H9 (cell line): Measurements from ENCODE around the gene RPL37. TPM values are rescaled to one million over a fixed set of nuclear protein-coding genes. Genes with fewer than 3 reads are reported as not detected.
"Not testable (repeated sequence)": the region's sequence is repeated elsewhere in the genome, so short reads cannot be mapped to it uniquely, and the experiment has no call there.

Experiments used
- DNase-seq: peaks from one replicate; pipeline ENCODE4 v3.0.0-alpha.2; 2017
- H2AFZ ChIP-seq: one replicate; pipeline ENCODE4 v1.6.1; 2013; ENCODE audit warnings: mild to moderate bottlenecking, low read length, control low read depth, moderate library complexity
- H2AK5ac ChIP-seq: 2 replicates; pipeline ENCODE4 v1.6.1; 2013; ENCODE audit warnings: low read length, control low read depth, mixed read lengths; ENCODE audit not compliant: insufficient read length
- H2BK120ac ChIP-seq: one replicate; pipeline ENCODE4 v1.6.1; 2013; ENCODE audit warnings: low read depth, mild to moderate bottlenecking, low read length, control low read depth, inconsistent platforms; ENCODE audit not compliant: poor library complexity, severe bottlenecking
- H2BK12ac ChIP-seq: 2 replicates; pipeline ENCODE4 v1.6.1; 2013; ENCODE audit warnings: low read length, control low read depth, mixed read lengths, low read depth; ENCODE audit not compliant: insufficient read length
- H2BK15ac ChIP-seq: 2 replicates; pipeline ENCODE4 v1.6.1; 2013; ENCODE audit warnings: low read depth, low read length, control low read depth
- H2BK20ac ChIP-seq: one replicate; pipeline ENCODE4 v1.6.1; 2013; ENCODE audit warnings: low read depth, mild to moderate bottlenecking, low read length, control low read depth, inconsistent platforms; ENCODE audit not compliant: poor library complexity, severe bottlenecking
- H2BK5ac ChIP-seq: 2 replicates; pipeline ENCODE4 v1.6.1; 2013; ENCODE audit warnings: low read length, control low read depth, mixed read lengths; ENCODE audit not compliant: insufficient read length
- H3K14ac ChIP-seq: 2 replicates; pipeline ENCODE4 v1.6.1; 2013; ENCODE audit warnings: low read length, control low read depth; ENCODE audit not compliant: insufficient read depth
- H3K18ac ChIP-seq: 2 replicates; pipeline ENCODE4 v1.6.1; 2013; ENCODE audit warnings: low read depth, mild to moderate bottlenecking, mixed read lengths, low read length, control low read depth; ENCODE audit not compliant: insufficient read length
- H3K23ac ChIP-seq: 2 replicates; pipeline ENCODE4 v1.6.1; 2013; ENCODE audit warnings: low read length, control low read depth, mixed read lengths, low read depth; ENCODE audit not compliant: insufficient read length
- H3K23me2 ChIP-seq: 2 replicates; pipeline ENCODE4 v1.6.1; 2013; ENCODE audit warnings: low read depth, mild to moderate bottlenecking, mixed read lengths, low read length, control low read depth; ENCODE audit not compliant: insufficient read length, poor library complexity, severe bottlenecking
- H3K27ac ChIP-seq: 2 replicates; pipeline ENCODE4 v1.5.1; 2013; ENCODE audit warnings: low read length, control low read depth, mixed read lengths, low read depth; ENCODE audit not compliant: insufficient read length
- H3K27me3 ChIP-seq: 2 replicates; pipeline ENCODE4 v1.6.1; 2013; ENCODE audit warnings: low read length, control low read depth, inconsistent platforms; ENCODE audit not compliant: insufficient read depth
- H3K4ac ChIP-seq: 2 replicates; pipeline ENCODE4 v1.6.1; 2013; ENCODE audit warnings: low read depth, mild to moderate bottlenecking, control low read depth, inconsistent platforms, low read length, moderate library complexity
- H3K4me1 ChIP-seq: 2 replicates; pipeline ENCODE4 v1.6.1; 2013; ENCODE audit warnings: low read length, control low read depth, inconsistent platforms; ENCODE audit not compliant: insufficient read depth
- H3K4me2 ChIP-seq: 2 replicates; pipeline ENCODE4 v1.6.1; 2013; ENCODE audit warnings: low read length, control low read depth, mixed read lengths; ENCODE audit not compliant: insufficient read length, insufficient read depth
- H3K56ac ChIP-seq: 2 replicates; pipeline ENCODE4 v1.6.1; 2013; ENCODE audit warnings: low read depth, mild to moderate bottlenecking, mixed read lengths, low read length, control low read depth; ENCODE audit not compliant: insufficient read length
- H3K79me1 ChIP-seq: 2 replicates; pipeline ENCODE4 v1.6.1; 2013; ENCODE audit warnings: low read depth, mild to moderate bottlenecking, moderate library complexity, low read length, control low read depth, inconsistent platforms; ENCODE audit not compliant: insufficient read depth, poor library complexity, severe bottlenecking
- H3K79me2 ChIP-seq: 2 replicates; pipeline ENCODE4 v1.6.1; 2013; ENCODE audit warnings: low read length, control low read depth, inconsistent platforms; ENCODE audit not compliant: insufficient read depth
- H3K9ac ChIP-seq: 2 replicates; pipeline ENCODE4 v1.6.1; 2013; ENCODE audit warnings: low read length, control low read depth, mixed read lengths; ENCODE audit not compliant: insufficient read length; ENCODE audit errors: extremely low read depth
- H3K9me3 ChIP-seq: one replicate; pipeline ENCODE4 v1.6.1; 2013; ENCODE audit warnings: low read depth, low read length, inconsistent platforms; ENCODE audit not compliant: control insufficient read depth
- H3T11ph ChIP-seq: one replicate; pipeline ENCODE4 v1.6.1; 2013; ENCODE audit warnings: mild to moderate bottlenecking, low read length, control low read depth, inconsistent platforms
- H4K20me1 ChIP-seq: one replicate; pipeline ENCODE4 v1.6.1; 2013; ENCODE audit not compliant: control insufficient read depth, insufficient read length, insufficient read depth
- H4K5ac ChIP-seq: 2 replicates; pipeline ENCODE4 v1.6.1; 2013; ENCODE audit warnings: low read depth, mild to moderate bottlenecking, mixed read lengths, low read length, control low read depth; ENCODE audit not compliant: insufficient read length
- H4K8ac ChIP-seq: replicated peaks from 2 replicates; pipeline ENCODE4 v1.6.1; 2013; ENCODE audit warnings: low read length, control low read depth, mixed read lengths, low read depth; ENCODE audit not compliant: insufficient read length
- H4K91ac ChIP-seq: 2 replicates; pipeline ENCODE4 v1.6.1; 2013; ENCODE audit warnings: low read depth, mild to moderate bottlenecking, moderate library complexity, mixed read lengths, low read length, control low read depth; ENCODE audit not compliant: insufficient read length
- H3K27ac Mint-ChIP-seq, 3 experiments: 2 replicates in 2 of 3; 3 replicates in 1 of 3; pipeline ENCODE4 v1.8.0; 2020 to 2021; ENCODE audit warnings: mixed read lengths in 3 of 3, mild to moderate bottlenecking in 1 of 3, moderate library complexity in 1 of 3
- H3K27me3 Mint-ChIP-seq: 2 replicates; pipeline ENCODE4 v1.8.0; 2021; ENCODE audit warnings: low read depth, mild to moderate bottlenecking, moderate library complexity, mixed read lengths
- H3K36me3 Mint-ChIP-seq, 3 experiments: 2 replicates in 2 of 3; 3 replicates in 1 of 3; pipeline ENCODE4 v1.8.0; 2020 to 2021; ENCODE audit warnings: low read depth in 3 of 3, mixed read lengths in 3 of 3; ENCODE audit not compliant: insufficient read depth in 1 of 3
- H3K4me1 Mint-ChIP-seq, 2 experiments: 2 replicates each; pipeline ENCODE4 v1.8.0; 2020; ENCODE audit warnings: mixed read lengths in 2 of 2
- H3K4me3 Mint-ChIP-seq, 2 experiments: 2 replicates in 1 of 2; 3 replicates in 1 of 2; pipeline ENCODE4 v1.8.0; 2020 to 2021; ENCODE audit warnings: mild to moderate bottlenecking in 2 of 2, mixed read lengths in 2 of 2, moderate library complexity in 1 of 2
- H3K9me3 Mint-ChIP-seq, 2 experiments: 2 replicates in 1 of 2; 3 replicates in 1 of 2; pipeline ENCODE4 v1.8.0; 2020; ENCODE audit warnings: mild to moderate bottlenecking in 2 of 2, mixed read lengths in 2 of 2, moderate library complexity in 1 of 2
- WGBS: extraction: QIAGEN DNeasy Blood & Tissue Kit; methylation state at CpG from one replicate; pipeline ENCODE4 v1.1.7; 2013; ENCODE audit warnings: missing lambda C conversion rate, low lambda C conversion rate, mixed read lengths; ENCODE audit not compliant: insufficient read length; ENCODE audit errors: extremely low coverage; 5-methylcytosine and 5-hydroxymethylcytosine counted together
- total RNA-seq: library from RNA; stranded (reverse); gene quantifications from 2 replicates; pipeline ENCODE4 v1.2.1, GENCODE V29; 2021
- TF ChIP-seq, protein P1 (sequence below): fragments of 200-600 bp; sonication (generic); conservative IDR thresholded peaks from 3 replicates; pipeline ENCODE4 v1.8.0; 2021; ENCODE audit warnings: antibody characterized with exemption, mild to moderate bottlenecking

Gene RPL37
- total RNA-seq, 1 experiment from 2014 or later = 1,735 TPM

- H3K79me2 ChIP-seq = peaks cover 34% of the 10 kb centered on the region; the same call in 1 of the 2 replicates
- H3K4me1 ChIP-seq = no peaks in the 10 kb centered on the region; the same call in 1 of the 2 replicates
- H3K23me2 ChIP-seq = peaks cover 9% of the 10 kb centered on the region
- no peaks in the 10 kb centered on the region for H4K20me1 ChIP-seq
- no peak overlapping the region for H2BK120ac ChIP-seq
- H2BK15ac ChIP-seq = no peak overlapping the region
- H3K79me1 ChIP-seq = no peaks in the 10 kb centered on the region
- H3K4me3 Mint-ChIP-seq = peak overlapping the region; percentile 90 to 93
- no peak overlapping the region for H3K4ac ChIP-seq
- no CpG with 5 or more reads among the region's 3 CpGs for WGBS
- peak overlapping the region; percentile 83 for H3K4me2 ChIP-seq
- no peaks in the 10 kb centered on the region for H3K9me3 ChIP-seq
- H4K8ac ChIP-seq = no peak overlapping the region
- TF ChIP-seq, protein P1, sequence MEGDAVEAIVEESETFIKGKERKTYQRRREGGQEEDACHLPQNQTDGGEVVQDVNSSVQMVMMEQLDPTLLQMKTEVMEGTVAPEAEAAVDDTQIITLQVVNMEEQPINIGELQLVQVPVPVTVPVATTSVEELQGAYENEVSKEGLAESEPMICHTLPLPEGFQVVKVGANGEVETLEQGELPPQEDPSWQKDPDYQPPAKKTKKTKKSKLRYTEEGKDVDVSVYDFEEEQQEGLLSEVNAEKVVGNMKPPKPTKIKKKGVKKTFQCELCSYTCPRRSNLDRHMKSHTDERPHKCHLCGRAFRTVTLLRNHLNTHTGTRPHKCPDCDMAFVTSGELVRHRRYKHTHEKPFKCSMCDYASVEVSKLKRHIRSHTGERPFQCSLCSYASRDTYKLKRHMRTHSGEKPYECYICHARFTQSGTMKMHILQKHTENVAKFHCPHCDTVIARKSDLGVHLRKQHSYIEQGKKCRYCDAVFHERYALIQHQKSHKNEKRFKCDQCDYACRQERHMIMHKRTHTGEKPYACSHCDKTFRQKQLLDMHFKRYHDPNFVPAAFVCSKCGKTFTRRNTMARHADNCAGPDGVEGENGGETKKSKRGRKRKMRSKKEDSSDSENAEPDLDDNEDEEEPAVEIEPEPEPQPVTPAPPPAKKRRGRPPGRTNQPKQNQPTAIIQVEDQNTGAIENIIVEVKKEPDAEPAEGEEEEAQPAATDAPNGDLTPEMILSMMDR = no peak
- no peak overlapping the region for H2BK12ac ChIP-seq
- peaks cover 0 to 2% of the 10 kb centered on the region in 2 experiments; a peak in 1 of 5 replicates for H3K9me3 Mint-ChIP-seq
- no peak overlapping the region for H3K18ac ChIP-seq
- no peak overlapping the region for H3T11ph ChIP-seq
- no peak overlapping the region for H2AFZ ChIP-seq
- peaks cover 12 to 24% of the 10 kb centered on the region in 2 experiments for H3K4me1 Mint-ChIP-seq
- H4K91ac ChIP-seq = no peak overlapping the region
- H3K36me3 Mint-ChIP-seq = peaks cover 9 to 17% (median 15%) of the 10 kb centered on the region in 3 experiments
- H3K27ac ChIP-seq = no peak overlapping the region
- no peak overlapping the region for H3K56ac ChIP-seq
- no peak for DNase-seq
- no peak overlapping the region for H2BK5ac ChIP-seq
- no peak overlapping the region for H2AK5ac ChIP-seq
- H3K27me3 Mint-ChIP-seq = 0 out of 2 replicates have a peak, but pooled peaks cover 6% of the 10 kb centered on the region
- no peak overlapping the region for H3K23ac ChIP-seq
- no peak overlapping the region for H3K27ac Mint-ChIP-seq
- no peak overlapping the region for H3K9ac ChIP-seq
- H2BK20ac ChIP-seq = no peak overlapping the region
- H3K14ac ChIP-seq = no peak overlapping the region
- H4K5ac ChIP-seq = no peak overlapping the region
- no peaks in the 10 kb centered on the region for H3K27me3 ChIP-seq
Measured at GRCh38 chr5:40796487-40796889, 38.5 kb downstream of the RPL37 start.

DNA sequence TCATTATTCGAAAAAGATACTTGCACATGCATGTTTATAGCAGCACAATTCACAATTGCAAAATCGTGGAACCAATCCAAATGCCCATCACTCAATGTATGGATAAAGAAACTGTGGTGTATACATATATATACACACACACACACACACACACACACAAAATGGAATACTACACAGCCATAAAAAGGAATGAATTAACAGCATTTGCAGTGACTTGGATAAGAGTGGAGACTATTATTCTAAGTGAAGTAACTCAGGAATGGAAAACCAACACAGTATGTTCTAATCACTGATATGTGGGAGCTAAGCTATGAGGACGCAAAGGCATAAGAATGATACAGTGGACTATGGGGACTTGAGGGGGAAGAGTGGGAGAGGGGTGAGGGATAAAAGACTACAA is 40.1 kb downstream of the RPL37 start:
- not testable (repeated sequence) for H4K5ac ChIP-seq, H3K79me1 ChIP-seq, H3K18ac ChIP-seq, H2AK5ac ChIP-seq, H3K4me3 Mint-ChIP-seq, H3K27ac Mint-ChIP-seq, H3K27me3 Mint-ChIP-seq, H2BK20ac ChIP-seq, H2BK12ac ChIP-seq, H3K23me2 ChIP-seq, H4K20me1 ChIP-seq, H4K91ac ChIP-seq, H2AFZ ChIP-seq, H3T11ph ChIP-seq, DNase-seq, H3K27ac ChIP-seq, H3K9me3 ChIP-seq, H2BK120ac ChIP-seq, H3K9me3 Mint-ChIP-seq, H2BK5ac ChIP-seq, H3K4me1 ChIP-seq, H3K23ac ChIP-seq, H2BK15ac ChIP-seq, H3K4ac ChIP-seq, H3K14ac ChIP-seq, H4K8ac ChIP-seq, H3K4me2 ChIP-seq, H3K27me3 ChIP-seq, H3K9ac ChIP-seq, H3K56ac ChIP-seq
- H3K4me1 Mint-ChIP-seq = peaks cover 12 to 24% of the 10 kb centered on the region in 2 experiments
- H3K36me3 Mint-ChIP-seq = peaks cover 9 to 17% (median 15%) of the 10 kb centered on the region in 3 experiments
- H3K79me2 ChIP-seq = peaks cover 42% of the 10 kb centered on the region; the same call in 1 of the 2 replicates
- no CpG with 5 or more reads among the region's 3 CpGs for WGBS
